GM18870 (cell line): ENCODE measurements around the gene RPLP2.

ENCODE experiments used
- ATAC-seq: cut with Tn5 transposase; IDR thresholded peaks from one replicate; pipeline ENCODE4 v1.9.1; 2021; ENCODE audit warnings: moderate library complexity; ENCODE audit not compliant: unreplicated experiment

Gene RPLP2

GRCh38 chr11:846496-847098, 36.8 kb downstream of the RPLP2 start:
- no peak for ATAC-seq

GRCh38 chr11:847876-848275, 38.1 kb downstream of the RPLP2 start:
- no peak for ATAC-seq

DNA sequence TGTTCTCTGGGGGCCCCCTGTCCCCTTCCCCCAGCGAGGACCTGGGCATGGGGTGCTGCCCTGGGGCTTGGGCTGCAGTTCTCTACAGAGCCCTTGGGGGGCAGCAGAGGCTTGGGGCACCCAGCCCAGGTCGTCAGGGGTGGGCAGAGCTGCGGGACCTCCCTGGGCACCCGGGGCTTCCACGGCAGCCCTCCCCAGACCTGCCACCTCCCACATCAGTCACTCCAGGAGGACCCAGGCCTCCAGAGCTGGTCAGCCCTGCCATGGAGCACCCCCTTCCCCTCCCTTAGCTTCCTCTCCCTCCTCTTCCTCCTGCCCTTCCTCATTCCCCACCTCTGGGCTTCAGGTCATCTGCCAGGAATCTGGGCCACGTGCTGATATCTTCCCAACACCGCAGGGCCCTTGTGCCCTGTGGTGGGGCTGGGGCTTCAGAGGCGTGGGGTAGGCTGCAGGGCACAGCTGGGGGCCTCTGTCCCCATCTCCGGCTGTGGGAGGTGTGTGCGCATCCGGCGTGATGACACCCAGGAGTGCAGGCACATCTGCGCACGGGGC, 38.7 kb downstream of the RPLP2 start:
- ATAC-seq = no peak

- no peak for ATAC-seq
Observed at GRCh38 chr11:849104-849824, 39.5 kb downstream of the RPLP2 start.

- ATAC-seq = no peak
Observed at GRCh38 chr11:849951-850774, 40.4 kb downstream of the RPLP2 start.

DNA sequence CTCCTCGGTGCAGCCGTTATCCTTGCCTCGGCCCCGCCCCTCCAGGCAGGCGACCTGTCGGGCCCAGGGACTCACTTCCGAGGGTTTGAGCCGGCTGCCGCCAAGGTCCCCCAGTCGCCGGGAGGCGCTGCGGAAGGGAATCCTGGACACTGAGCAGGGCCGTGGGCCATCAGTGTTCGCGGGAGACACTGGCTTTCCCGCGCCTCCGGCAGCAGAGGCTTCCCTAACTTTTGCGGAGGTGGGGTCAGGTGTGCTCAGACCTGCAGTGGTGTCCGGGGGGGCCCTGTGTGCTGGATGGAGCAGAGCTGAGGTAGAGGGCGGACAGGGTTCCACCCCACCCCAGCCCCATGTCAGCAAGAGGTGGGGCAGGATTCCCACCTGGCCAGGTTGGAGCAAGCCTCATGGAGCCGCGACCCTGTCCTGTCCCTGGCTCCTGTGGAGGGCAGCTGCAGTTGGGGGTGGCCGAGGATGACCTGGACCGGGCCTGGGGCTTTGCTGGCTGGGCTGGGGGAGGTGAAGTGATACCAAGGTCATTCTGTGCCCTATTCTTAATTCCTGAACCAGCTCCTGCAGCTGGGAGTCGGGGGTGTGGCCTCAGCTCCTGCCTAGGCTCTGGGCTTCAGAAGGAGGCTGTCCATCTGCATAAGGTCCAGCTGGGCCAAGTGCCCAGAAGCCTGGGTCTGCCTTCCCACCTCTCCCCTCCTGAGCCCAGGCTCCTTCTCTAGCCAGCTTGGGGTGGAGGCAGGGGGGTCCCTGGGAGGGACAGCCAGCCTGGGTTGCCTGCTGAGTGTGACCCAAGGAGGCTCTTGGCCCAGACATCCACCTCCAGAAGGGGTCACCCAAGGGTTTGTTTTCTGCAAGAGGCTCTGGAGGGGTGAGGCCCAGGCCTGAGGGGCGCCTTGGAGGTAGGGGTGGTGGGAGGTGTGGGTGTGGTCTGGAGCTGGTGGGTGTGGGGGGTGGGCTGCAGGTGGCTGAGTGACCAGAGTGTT, 41.3 kb downstream of the RPLP2 start:
- ATAC-seq = no peak

- no peak for ATAC-seq
Observed at GRCh38 chr11:852762-853161, 43.0 kb downstream of the RPLP2 start.

- no peak for ATAC-seq
Observed at GRCh38 chr11:853682-854448, 44.1 kb downstream of the RPLP2 start.

- ATAC-seq = no peak
Observed at GRCh38 chr11:854601-855329, 45.0 kb downstream of the RPLP2 start.

DNA sequence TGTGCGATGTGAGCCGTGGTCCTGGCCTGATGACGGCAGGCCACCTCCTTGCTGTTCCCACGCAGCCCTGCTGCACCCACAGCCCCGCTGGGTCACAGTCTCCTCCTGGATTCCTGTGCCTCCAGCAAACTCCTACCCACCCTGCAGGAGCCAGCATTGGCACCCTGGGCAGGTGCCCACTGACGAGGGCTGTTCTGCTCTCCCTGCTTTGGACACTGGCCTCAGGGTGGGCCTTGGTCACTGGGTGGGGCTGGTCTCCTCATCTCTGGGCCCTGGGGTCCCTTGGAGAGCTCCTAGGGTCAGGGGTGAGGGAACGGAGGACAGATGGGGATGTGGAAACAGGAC, 45.5 kb downstream of the RPLP2 start:
- no peak for ATAC-seq

DNA sequence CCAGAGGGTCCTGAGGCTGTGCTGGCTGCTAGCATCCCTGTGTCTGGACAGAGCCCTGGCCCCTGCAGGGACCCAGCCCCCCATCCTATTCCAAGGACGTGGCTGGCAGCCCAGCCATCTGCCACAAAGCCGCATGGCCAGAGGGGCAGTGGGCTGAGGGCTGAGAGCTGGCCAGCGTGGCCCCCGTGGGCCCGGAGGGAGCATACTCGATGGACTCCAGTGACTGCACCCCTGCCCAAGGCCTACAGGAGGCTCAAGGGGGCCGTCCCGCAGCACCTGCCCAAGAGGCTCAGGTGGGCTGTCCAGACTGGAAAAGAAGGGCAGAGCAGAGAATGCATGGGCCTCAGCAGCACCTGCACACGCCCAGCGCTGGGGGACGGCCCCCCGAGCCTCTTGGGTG, 46.0 kb downstream of the RPLP2 start:
- ATAC-seq = no peak

GRCh38 chr11:856397-856796, 46.6 kb downstream of the RPLP2 start:
- ATAC-seq = no peak

GRCh38 chr11:858053-858761, 48.4 kb downstream of the RPLP2 start:
- no peak for ATAC-seq

DNA sequence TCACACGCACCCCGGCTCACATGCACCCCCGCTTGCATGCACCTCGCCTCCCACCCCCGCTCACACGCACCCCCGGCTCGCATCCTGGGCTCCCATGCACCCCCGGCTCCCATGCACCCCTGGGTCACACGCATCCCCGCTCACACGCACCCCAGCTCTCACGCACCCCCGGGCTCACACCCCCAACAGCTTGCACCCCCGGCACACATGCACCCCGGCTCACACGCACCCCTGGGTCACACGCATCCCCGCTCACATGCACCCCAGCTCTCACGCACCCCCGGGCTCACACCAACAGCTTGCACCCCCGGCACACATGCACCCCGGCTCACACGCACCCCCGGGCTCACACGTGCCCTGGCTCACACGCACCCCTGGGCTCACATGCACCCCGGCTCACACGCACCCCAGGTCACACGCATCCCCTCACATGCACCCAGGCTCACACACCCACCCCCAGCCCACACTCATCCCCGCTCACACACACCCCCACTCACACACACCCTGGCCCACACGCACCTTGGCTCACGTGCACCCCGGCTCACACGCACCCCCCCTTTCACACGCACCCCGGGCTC, 49.1 kb downstream of the RPLP2 start:
- ATAC-seq = no peak

DNA sequence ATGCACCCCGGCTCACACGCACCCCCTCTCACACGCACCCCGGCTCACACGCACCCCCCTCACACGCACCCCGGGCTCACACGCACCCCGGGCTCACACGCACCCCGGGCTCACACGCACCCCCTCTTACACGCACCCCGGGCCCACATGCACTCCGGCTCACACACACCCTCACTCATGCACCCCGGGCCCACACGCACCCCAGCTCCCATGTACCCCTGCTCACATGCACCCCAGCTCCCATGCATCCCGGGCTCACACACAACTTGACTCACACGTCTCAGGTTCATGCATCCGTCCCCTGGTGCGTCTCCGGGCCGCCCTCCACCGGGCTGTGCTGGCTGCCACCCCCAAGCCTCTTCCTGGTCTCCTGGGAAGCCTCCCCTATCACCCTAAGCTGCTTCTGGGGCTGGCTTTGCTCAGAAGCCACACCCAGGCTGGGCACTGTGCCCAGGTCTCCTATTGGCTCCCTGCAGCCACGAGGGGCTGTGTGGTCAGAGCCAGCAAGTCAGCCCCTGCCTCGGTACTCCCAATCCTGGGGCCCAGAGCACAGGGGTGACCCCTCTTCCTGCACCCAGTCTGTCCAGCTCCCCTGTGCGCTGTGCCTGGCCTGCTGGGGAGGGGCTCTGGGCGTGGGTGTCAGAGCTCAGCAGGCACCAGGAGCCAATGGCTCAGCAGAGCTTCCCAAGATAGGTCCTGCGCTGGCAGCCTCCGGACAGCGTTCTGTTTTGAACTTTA, 49.8 kb downstream of the RPLP2 start:
- ATAC-seq = no peak

- no peak for ATAC-seq
Observed at GRCh38 chr11:860234-861104, 50.7 kb downstream of the RPLP2 start.

- no peak for ATAC-seq
Observed at GRCh38 chr11:861105-861479, 51.3 kb downstream of the RPLP2 start.
